GM21786 (cell line): ENCODE results near the gene SNX24.
"Not testable (repeated sequence)": the region's sequence is repeated elsewhere in the genome, so short reads cannot be mapped to it uniquely, and the experiment has no call there.

Experiments used
- ATAC-seq: cut with Tn5 transposase; IDR thresholded peaks from one replicate; pipeline ENCODE4 v1.9.1; 2021; ENCODE audit not compliant: unreplicated experiment

SNX24 gene, protein sequence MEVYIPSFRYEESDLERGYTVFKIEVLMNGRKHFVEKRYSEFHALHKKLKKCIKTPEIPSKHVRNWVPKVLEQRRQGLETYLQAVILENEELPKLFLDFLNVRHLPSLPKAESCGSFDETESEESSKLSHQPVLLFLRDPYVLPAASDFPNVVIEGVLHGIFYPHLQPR

DNA sequence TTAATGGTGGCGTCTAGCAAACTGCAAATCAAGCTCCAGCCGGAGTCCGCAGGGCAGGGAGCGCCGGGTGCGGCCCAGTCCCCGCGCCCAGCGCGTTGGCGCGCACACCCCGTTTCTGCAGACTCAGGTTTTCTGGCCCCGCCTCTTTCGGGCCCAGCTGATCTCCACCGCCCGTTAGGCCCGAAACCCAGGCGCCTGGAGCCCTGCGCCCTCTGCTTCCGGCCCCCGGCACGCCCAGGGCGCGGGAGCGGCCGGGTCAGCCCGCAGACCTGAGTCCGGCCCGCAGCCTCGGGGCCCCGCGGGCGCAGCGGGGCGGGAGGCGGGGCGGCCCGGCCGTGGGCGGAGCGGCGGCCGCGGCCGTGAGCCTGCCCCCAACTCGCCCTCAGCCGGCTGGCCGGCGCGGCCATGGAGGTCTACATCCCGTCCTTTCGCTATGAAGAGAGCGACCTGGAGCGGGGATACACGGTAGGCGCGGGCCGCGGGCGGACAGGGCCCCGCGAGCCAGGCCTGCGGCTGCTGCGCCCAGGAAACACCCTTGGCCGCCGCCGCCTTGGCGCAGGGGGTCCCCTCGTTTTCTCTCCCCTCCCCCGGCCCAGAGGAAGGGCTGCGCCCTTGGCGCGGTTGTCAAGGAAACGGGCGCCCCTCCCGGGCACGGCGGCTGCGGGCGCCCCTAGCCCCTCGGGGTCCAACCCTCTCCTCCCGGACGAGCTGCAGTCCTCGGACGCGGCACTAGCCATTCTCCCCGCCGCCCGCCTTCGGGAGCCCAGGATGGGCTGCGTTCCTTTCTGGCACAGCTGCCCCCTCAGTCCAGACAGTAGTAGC is at the start of gene SNX24:
Gene SNX24, plus strand, starts transcription at position 385 of the 822 bp plus-strand sequence. Its CDS starts 21 bp downstream, at position 406.
- peak; percentile 80 for ATAC-seq

DNA sequence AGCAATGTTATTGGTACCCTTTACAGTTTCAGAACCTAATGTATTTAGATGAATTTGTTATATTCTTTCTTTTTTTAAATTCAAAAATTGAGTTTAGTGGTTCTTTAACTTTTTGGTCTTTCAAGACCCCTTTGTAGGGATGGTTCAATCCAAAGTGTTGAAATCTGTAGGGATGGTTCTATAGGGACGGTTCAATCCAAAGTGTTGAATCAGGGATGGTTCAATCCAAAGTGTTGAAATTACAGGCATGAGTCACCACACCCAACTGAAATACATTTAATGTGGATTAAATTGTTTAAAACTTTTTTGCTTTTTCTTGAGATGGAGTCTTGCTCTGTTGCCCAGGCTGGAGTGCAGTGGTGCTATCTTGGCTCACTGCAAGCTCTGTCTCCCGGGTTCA is 39.9 kb upstream of the SNX24 start:
- ATAC-seq, result no peak

DNA sequence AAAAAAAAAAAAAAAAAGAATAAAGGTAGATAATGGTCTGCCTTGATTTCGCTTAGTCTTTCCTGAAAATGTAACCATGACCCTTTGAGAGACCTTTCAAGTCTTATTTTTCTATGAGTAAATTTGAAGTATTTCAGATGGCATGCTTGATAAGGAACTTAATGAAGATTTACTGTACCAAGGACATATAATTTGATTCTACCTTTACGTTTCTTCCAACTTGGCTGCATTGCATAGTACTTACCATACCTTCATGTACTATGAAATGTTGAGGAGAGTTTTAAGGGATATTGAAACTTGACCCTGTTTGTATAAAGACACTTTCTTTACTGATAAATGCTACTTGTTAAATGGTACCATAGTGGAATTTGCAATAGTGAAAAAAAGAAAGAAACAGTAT is 35.0 kb upstream of the SNX24 start:
- no peak for ATAC-seq

DNA sequence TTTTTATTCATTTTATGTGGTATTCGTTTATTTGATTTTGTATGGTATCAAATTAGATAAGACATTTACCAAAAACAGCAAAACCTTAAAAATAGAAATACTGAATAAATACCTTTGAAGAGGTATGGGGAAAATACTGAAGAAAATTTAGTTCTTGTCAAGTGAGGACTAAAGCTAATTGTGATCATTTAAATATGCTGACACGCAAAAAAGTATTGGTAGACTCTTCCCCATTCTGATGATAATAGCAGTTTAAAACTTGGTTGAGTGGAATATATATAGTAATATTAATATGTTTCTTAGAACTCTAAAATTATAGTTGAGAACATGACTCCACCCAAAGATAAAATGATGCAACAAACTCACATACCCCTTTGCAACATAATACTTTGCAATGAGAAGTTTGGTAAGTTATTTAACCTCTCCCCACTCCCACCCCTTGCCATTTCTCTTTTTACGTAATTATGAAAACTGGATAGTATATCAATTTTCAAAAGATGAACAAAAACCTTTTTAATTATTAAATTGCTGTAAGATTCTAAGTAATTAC is 30.1 kb upstream of the SNX24 start:
- ATAC-seq, result no peak

DNA sequence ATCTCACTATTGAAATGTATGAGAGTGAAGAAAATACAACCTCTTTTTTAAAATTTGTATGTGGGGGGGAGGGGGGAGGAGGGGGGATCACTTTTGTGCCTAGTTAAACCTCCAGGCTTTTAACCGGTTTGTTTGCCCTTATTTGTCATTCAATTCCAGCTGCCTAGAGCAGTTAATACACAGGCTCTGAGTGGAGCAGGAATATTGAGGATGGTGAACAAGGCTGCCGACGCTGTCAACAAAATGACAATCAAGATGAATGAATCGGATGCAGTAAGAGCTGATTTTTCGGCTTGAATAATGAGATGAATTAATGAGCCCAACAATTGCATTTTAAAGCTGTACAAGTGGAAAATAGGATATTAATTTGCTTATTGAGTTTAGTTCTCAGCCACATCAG is 28.7 kb upstream of the SNX24 start:
- ATAC-seq, result no peak

DNA sequence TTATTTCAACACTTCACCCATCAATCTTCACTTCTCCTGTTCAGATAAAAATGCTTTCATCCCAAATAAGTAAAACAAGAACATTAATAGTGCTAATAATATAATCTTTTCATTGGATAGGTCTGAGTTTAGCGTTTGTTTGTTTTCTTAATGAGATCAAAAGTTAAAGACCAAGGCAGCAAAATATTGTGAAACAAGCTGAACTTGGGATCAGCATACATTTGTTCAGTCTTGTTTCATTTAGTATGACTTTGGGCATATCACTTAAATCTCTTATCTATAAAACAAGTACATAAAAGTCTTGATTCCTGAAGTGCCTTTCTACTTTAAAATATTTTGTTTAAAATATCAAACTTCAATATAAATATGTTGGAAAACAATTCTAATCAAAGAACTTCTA is 13.4 kb upstream of the SNX24 start:
- ATAC-seq, result no peak

DNA sequence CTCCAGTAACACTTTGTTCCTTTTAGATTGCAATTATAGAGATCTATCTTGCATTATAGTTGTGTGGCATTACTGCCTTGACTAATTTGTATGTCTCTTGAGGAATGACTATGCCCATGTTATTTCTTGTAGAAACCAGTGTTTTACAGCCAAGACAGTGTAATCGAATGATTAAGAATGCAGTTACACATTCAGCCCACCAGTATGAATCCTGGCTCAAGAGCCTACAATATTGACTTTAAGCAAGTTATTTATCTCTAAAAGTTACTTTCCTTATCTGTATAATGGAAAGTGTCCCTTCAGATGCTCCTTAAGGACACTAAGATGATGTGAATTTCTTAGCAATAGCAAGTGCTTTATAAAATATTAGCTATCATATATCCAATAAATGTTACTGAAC is 9.7 kb upstream of the SNX24 start:
- ATAC-seq, result no peak

DNA sequence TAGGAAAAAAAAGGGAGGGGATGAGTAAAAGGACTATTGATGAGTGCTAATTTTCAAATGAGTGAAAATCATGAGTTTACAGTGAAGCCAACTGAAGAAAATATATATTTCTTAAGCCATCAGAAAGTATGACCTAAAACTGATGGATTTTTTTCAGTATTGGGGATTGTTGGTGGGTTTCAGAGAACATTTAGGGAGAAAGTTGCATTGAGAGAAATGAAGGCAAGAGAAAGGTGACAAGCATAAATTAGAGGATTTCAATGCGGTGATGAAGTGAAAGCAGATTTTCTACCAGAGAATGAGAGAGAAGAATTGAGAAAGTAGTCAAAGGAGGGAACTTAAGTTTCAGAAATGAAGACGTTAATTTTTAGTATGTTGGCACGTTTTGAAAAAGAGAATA is 8.5 kb upstream of the SNX24 start:
- no peak for ATAC-seq

DNA sequence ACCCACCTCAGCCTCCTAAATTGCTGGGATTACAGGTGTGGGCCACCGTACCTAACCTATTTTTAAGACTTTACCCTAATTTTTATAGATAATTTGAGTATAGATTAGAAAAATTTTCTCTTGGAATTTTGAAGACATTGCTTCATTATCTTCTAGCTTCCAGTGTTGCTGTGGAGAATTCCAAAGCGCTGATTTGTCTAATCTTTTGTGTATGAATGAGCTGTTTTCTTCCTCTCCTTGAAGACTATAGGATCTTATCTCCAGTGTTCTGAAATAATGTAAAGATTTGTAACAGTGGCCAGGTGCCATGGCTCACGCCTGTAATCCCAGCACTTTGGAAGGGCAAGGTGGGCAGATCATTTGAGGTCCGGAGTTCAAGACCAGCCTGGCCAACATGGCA is 5.7 kb upstream of the SNX24 start:
- no peak for ATAC-seq

DNA sequence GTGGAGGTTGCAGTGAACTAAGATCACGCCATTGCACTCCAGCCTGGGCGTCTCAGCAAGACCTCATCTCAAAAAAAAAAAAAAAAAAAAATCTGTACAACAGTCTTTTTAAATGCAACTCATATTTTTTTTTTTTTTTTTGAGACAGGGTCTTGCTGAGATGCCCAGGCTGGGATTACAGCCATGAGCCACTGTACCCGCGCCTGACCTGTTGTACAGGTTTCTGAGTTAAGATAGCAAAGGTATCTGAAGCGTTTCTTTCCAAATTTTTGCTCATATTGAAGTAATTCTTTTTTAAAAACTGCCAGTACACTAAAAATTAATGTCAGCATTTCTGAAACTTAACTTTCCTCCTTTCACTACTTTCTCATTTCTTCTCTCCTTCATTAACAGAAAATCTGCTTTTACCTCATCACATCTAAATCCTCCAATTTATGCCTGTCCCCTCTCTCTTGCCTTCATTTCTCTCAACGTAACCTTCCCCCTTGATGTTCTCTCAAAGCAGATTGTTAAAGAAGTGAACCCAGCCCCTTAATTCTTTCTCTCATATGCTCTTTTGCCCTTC is 3.3 kb upstream of the SNX24 start:
- no peak for ATAC-seq

DNA sequence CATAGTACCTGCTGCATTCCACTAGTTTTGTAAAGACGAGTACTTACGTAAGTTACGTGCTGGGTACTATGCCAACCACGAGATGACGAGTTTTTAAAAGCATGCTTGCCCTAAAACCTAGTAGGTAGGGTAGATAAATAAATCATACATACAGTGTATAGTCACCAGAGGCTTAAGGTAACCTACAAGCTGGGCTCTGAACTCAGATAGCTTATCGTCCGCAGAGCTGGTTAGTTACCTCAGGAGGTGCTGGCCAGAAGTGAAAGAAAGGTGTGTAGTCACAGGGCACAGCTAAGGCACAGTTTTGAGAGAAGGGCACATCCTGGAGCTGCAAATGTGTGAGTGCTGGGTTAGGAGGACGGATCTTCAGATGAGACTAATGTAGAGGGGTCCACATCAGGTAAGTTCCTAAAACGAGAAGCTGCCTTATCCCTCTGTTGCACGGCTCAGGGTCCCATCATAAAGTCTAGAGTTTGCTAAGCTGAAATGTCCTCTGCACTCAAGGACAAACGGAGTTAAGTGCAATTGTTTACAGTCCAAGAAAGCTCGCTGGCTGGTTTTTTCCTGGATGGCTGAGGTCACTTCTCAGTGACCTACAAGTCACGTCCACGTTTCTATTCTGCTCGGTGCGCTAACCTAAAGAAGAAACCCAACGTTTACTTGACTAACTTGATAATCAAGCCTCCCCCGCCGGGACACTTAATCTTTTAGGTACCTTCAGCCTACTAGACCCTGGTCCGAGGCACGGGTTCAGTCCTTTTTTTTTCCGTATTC is 1.1 kb upstream of the SNX24 start:
- ATAC-seq, result no peak

DNA sequence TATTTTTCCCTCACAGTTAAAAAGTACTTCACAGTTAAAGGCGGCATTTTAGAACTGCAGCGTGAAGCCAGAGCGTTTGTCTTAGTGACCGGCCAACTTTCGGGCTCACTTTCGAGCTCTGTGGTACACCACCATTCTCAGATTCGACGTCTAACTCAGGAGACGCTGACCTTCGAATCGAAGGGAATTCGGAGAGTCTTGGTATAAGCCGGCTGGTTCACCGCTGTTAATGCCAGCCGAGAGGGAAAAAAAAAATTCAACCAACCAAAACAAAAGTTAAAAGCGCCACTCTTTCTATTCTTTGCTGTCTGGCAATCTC is 544 bp upstream of the SNX24 start:
- peak; percentile 49 for ATAC-seq

DNA sequence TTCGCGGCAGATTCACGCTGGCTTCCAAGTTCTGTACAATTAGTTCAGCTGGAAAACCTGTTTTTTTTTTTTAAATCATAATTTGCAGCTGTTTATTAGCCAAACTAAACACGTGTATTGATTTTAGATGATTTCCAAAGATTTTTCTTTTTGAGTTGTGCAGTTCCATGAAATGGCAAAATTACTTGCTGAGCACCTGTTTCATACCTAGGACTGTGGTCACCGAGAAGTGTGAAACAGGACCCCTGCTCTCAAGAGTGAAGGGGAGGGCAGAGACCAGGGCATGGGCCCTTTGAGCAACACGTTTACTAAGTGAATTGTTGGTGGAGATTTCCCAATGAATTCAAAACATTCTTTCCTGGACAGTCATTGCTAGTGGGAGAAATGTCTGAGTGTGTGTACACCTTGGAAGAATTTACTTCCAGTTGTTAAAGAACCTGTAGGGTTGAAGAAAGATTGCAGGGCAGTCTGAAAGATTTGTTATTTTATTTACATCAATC is 688 bp downstream of the SNX24 start:
- no peak for ATAC-seq

DNA sequence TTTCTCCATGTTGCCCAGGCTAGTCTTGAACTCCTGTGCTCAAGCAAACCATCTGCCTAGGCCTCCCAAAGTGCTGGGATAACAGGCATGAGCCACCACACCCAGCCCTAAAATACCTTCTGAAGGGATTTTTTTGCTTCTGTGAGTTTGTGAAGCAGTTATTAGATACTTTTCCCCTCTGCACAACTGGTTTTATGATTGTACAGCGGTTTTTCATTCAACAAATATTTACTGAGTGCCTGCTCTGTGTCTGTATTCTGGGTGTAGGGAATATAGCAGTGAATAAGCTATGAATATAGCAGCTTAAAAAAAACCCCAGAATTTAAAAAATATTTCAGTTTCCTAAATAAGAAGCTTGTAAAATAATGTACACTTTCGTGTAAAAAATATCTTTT is 2.3 kb downstream of the SNX24 start:
- no peak for ATAC-seq

DNA sequence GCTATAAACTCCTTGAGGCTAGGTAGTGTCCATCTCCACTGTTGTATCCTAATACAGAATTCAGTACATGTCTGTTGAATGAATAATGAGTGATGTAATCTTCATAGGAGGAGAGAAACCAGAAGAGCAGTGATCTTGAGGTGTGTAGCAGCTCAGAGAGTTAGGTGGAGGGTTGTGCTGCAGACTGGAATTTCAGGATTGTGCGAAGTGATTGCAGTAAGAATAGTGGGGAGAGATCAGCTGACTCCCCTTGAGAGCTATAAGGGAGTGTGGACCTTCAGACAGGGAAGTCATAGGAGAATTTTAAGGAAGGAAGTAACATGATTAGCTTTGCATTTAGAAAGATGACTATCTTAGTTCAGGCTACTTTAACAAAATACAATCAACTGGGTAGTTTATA is 4.4 kb downstream of the SNX24 start:
- no peak for ATAC-seq

DNA sequence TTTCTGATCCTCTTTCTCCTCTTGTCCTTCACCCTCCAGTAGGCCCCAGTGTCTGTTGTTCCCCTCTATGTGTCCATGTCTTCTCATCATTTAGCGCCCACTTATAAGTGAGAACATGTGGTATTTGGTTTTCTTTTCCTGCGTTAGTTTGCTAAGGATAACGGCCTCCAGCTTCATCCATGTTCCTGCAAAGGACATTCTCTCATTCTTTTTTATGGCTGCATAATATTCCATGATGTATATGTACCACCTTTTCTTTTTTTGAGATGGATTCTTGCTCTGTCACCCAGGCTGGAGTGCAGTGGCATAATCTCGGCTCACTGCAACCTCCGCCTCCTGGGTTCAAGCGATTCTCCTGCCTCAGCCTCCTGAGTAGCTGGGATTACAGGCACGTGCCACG is 12.1 kb downstream of the SNX24 start:
- ATAC-seq, result not testable (repeated sequence)

DNA sequence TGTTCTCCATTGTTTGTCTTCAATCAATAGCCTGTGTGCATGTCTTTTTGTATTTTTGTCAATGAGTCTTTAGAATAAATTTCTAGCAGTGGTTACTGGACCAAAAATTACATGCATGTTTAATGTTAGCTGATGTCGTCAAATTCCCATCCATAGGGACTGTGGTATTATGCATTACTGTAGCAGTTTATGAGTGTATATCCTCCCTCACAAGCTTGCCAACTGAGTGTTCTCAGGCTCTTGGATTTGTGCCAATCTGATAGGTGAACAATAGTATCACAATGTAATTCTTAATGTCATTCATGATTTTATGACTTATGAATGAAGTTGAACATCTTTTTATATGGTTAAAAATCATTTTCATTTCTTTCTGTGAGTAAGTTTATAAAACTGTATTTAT is 13.0 kb downstream of the SNX24 start:
- no peak for ATAC-seq

DNA sequence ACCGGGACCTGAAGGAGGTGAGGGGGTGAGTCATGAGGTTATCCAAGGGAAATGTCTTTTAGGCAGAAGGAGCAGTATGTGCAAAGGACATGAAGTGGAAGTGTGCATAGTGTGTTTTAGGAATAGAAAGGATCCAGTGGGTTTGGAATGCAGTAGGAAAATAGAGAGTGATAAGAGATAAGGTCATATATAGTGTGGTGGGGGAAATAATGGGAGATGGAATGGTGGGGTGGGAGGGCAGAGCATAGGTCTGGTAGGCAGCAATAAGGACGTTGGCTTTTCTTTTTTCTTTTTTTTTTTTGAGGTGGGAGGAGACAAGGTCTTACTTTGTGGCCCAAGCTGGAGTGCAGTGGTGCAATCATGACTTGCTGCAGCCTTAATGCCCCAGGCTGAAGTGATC is 17.8 kb downstream of the SNX24 start:
- no peak for ATAC-seq

DNA sequence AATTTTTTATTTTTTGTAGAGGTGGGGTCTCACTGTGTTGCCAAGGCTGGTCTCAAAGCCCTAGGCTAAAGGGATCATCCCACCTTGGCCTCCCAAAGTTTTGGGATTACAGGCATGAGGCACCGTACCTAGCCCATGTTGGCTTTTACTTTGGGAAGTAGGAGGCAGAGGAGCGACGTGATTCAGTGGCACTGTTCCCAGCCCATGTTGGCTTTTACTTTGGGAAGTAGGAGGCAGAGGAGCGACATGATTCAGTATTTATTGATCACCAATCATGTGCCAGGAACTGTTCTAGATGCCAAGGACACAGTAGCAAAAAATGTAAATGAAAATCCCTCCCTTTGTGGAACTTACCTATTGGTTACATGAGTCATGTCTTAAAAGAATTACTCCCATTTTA is 18.3 kb downstream of the SNX24 start:
- no peak for ATAC-seq

DNA sequence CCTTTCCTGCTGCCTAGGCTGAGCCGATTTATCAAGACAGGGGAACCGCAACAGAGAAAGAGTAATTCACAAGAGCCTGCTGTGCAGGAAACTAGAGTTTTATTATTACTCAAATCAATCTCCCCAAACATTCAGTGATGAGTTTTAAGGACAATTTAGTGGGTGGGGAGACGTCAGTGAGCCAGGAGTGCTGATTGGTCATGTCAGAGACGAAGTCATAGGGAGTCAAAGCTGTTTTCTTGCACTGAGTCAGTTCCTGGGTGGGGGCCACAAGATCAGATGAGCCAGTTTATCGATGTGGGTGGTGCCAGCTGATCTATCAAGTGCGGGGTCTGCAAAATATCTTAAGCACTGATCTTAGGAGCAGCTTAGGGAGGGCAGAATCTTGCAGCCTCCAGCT is 19.0 kb downstream of the SNX24 start:
- ATAC-seq, result no peak

DNA sequence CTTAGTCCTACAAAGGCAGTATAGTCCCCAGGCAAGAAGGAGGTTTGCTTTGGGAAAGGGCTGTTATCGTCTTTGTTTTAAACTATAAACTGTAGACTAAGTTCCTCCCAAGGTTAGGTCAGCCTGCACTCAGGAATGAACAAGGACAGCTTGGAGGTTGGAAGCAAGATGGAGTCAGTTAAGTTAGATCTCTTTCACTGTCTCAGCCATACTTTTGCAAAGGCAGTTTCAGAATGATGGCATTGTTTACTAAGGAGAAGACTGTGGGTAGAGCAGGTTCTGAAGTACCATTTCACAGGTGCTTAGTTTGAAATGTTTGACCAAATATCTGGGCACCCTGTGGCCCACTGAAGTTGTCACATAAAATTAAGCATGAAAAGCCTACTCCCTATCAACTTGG is 19.4 kb downstream of the SNX24 start:
- no peak for ATAC-seq
